ENCODE measurements around the gene THTPA.

- TF ChIP-seq EZH2 (conservative IDR thresholded peaks at IDR 0.05; ENCODE audit: low read depth, low read length) (no peak), STAG1 (CRISPR knock-in tag; IDR thresholded peaks at IDR 0.05) (no peak), ZBTB8A (CRISPR knock-in tag; IDR thresholded peaks at IDR 0.05; ENCODE audit: borderline replicate concordance, low read depth) (no peak), SRSF9 (IDR thresholded peaks at IDR 0.05; ENCODE audit: borderline replicate concordance, insufficient read depth, low read depth, low read length, poor library complexity, severe bottlenecking) (no peak), NR2C2 (CRISPR knock-in tag; IDR thresholded peaks at IDR 0.05; ENCODE audit: borderline replicate concordance) (no peak), SMAD1 (CRISPR knock-in tag; IDR thresholded peaks at IDR 0.05; ENCODE audit: borderline replicate concordance, low read depth) (no peak), XRCC5 (optimal IDR thresholded peaks at IDR 0.05; ENCODE audit: low read length) (no peak), SP2 (CRISPR knock-in tag; IDR thresholded peaks at IDR 0.05) (no peak), SMAD3 (CRISPR knock-in tag; IDR thresholded peaks at IDR 0.05) (no peak), ZNF260 (CRISPR knock-in tag; IDR thresholded peaks at IDR 0.05; ENCODE audit: borderline replicate concordance, low read depth) (no peak)
These were observed 48.1 kb downstream of the THTPA start for GRCh38 chr14:23604148-23604547.

Measured in HepG2 (cell line).